GM23338 (cell line): ENCODE data around the gene RFPL2. TPM values are rescaled to one million over a fixed set of nuclear protein-coding genes. Genes with fewer than 3 reads are reported as not detected.
"Not testable (repeated sequence)": the region's sequence is repeated elsewhere in the genome, so short reads cannot be mapped to it uniquely, and the experiment has no call there.

Experiments
- ATAC-seq: fragments of 200-7000 bp; cut with Tn5 transposase; 3 replicates; pipeline ENCODE4 v1.9.1; 2020
- DNase-seq: peaks from one replicate; pipeline ENCODE4 v3.0.0-alpha.2; 2015; ENCODE audit warnings: low spot score
- H2AFZ ChIP-seq: fragments of 200-600 bp; sonication (generic); 2 replicates; pipeline ENCODE4 v1.8.0; 2016; ENCODE audit warnings: antibody characterized with exemption, mild to moderate bottlenecking, moderate library complexity
- H3F3A ChIP-seq: fragments of 200-600 bp; sonication (generic); replicated peaks from 2 replicates; pipeline ENCODE4 v1.8.0; 2017; ENCODE audit warnings: antibody characterized with exemption, mixed run types, low read depth
- H3K27ac ChIP-seq: fragments of 200-600 bp; sonication (generic); 2 replicates; pipeline ENCODE4 v1.6.1; 2016; ENCODE audit warnings: low read depth
- H3K27me3 ChIP-seq: fragments of 200-600 bp; sonication (generic); 2 replicates; pipeline ENCODE4 v1.8.0; 2016; ENCODE audit warnings: mild to moderate bottlenecking, mixed run types, moderate library complexity; ENCODE audit not compliant: insufficient read depth
- H3K36me3 ChIP-seq: fragments of 200-600 bp; sonication (generic); 2 replicates; pipeline ENCODE4 v1.8.0; 2016; ENCODE audit warnings: mild to moderate bottlenecking; ENCODE audit not compliant: insufficient read depth
- H3K4me1 ChIP-seq: fragments of 200-600 bp; sonication (generic); 2 replicates; pipeline ENCODE4 v1.8.0; 2016; ENCODE audit warnings: mild to moderate bottlenecking, moderate library complexity; ENCODE audit not compliant: insufficient read depth
- H3K4me2 ChIP-seq: fragments of 200-600 bp; sonication (generic); 2 replicates; pipeline ENCODE4 v1.7.1; 2017; ENCODE audit warnings: mixed run types
- H3K4me3 ChIP-seq: fragments of 200-600 bp; sonication (generic); 2 replicates; pipeline ENCODE4 v1.6.1; 2016; ENCODE audit warnings: mixed run types
- H3K79me2 ChIP-seq: fragments of 200-600 bp; sonication (generic); replicated peaks from 2 replicates; pipeline ENCODE4 v1.8.0; 2017; ENCODE audit warnings: mild to moderate bottlenecking; ENCODE audit not compliant: insufficient read depth
- H3K9me2 ChIP-seq: fragments of 200-600 bp; sonication (generic); 2 replicates; pipeline ENCODE4 v1.8.0; 2017; ENCODE audit not compliant: insufficient read depth
- H4K20me1 ChIP-seq: fragments of 200-600 bp; sonication (generic); replicated peaks from 2 replicates; pipeline ENCODE4 v1.8.0; 2017; ENCODE audit warnings: mild to moderate bottlenecking; ENCODE audit not compliant: insufficient read depth
- H3K27ac Mint-ChIP-seq: 2 replicates; pipeline ENCODE4 v1.8.0; 2020; ENCODE audit warnings: inconsistent platforms, mild to moderate bottlenecking, moderate library complexity, mixed read lengths
- H3K27me3 Mint-ChIP-seq: 3 replicates; pipeline ENCODE4 v1.8.0; 2022; ENCODE audit warnings: low read depth, mild to moderate bottlenecking, moderate library complexity, mixed read lengths, inconsistent platforms; ENCODE audit not compliant: insufficient read depth, poor library complexity
- H3K36me3 Mint-ChIP-seq: 3 replicates; pipeline ENCODE4 v1.8.0; 2021; ENCODE audit warnings: low read depth, mild to moderate bottlenecking, inconsistent platforms, moderate library complexity, mixed read lengths
- H3K4me1 Mint-ChIP-seq: 3 replicates; pipeline ENCODE4 v1.8.0; 2020; ENCODE audit warnings: mild to moderate bottlenecking, inconsistent platforms, mixed read lengths
- H3K4me3 Mint-ChIP-seq: 3 replicates; pipeline ENCODE4 v1.8.0; 2021; ENCODE audit warnings: moderate library complexity, mild to moderate bottlenecking, inconsistent platforms, mixed read lengths
- H3K9me3 Mint-ChIP-seq: 3 replicates; pipeline ENCODE4 v1.8.0; 2020; ENCODE audit warnings: moderate library complexity, mild to moderate bottlenecking, inconsistent platforms, mixed read lengths
- CREB1 ChIP-seq: fragments of 250-450 bp; sonication (Bioruptor Pico); IDR thresholded peaks from 2 replicates; pipeline ENCODE4 v1.5.0; 2020; ENCODE audit warnings: low read depth, mild to moderate bottlenecking, moderate library complexity
- CTCF ChIP-seq, 2 experiments: fragments of 200-600 bp in 1 of 2; sonication (generic) in 1 of 2; conservative IDR thresholded peaks; 2 replicates each; pipeline versions ENCODE4 v1.5.1 to v1.6.1; 2016 to 2017; ENCODE audit warnings: antibody characterized with exemption in 2 of 2, low read depth in 2 of 2, mild to moderate bottlenecking in 2 of 2, moderate library complexity in 1 of 2
- EZH2phosphoT487 ChIP-seq: fragments of 200-600 bp; sonication (generic); IDR thresholded peaks from one replicate; pipeline ENCODE4 v1.8.1; 2018; ENCODE audit warnings: antibody characterized with exemption; ENCODE audit not compliant: unreplicated experiment
- JUNB ChIP-seq: IDR thresholded peaks from one replicate; pipeline ENCODE4 v1.6.1; 2016; ENCODE audit warnings: antibody characterized with exemption; ENCODE audit not compliant: unreplicated experiment
- REST ChIP-seq: IDR thresholded peaks from one replicate; pipeline ENCODE4 v1.6.1; 2018; ENCODE audit warnings: antibody characterized with exemption; ENCODE audit not compliant: unreplicated experiment
- STAT1 ChIP-seq: IDR thresholded peaks from one replicate; pipeline ENCODE4 v1.6.1; 2016; ENCODE audit warnings: antibody characterized with exemption; ENCODE audit not compliant: unreplicated experiment
- polyA plus RNA-seq: library from polyadenylated mRNA; unstranded; fragments of >200 nt; fragmentation: Nextera tagmentation; extraction: Ambion mirVana; gene quantifications from 2 replicates; pipeline ENCODE4 v1.2.1, GENCODE V29; 2016
- total RNA-seq: library from RNA; depleted of rRNA; stranded (reverse); fragments of >200 nt; shearing (Covaris generic); gene quantifications from 2 replicates; pipeline ENCODE4 v1.2.3, GENCODE V29; 2014

The RFPL2 gene
- total and polyA plus RNA-seq, 2 experiments from 2014 or later, result 0.45 TPM; not detected in 1

- no peak for TF ChIP-seq EZH2phosphoT487
- no peak for TF ChIP-seq CTCF (conservative IDR thresholded peaks at IDR 0.05; ENCODE audit: low read depth in 2 of 2)
- no peak for TF ChIP-seq STAT1
- TF ChIP-seq CREB1 (CRISPR knock-in tag), result no peak
- TF ChIP-seq JUNB, result no peak
- TF ChIP-seq REST, result no peak
These were observed 46.0 kb downstream of the RFPL2 start, which contains the start of gene C22orf42 (continued) for GRCh38 chr22:32158712-32159533.

GRCh38 chr22:32157632-32158031, 47.2 kb downstream of the RFPL2 start:
- not testable (repeated sequence) for H4K20me1 ChIP-seq, H3K27me3 Mint-ChIP-seq, H3K4me1 ChIP-seq, H3K4me3 ChIP-seq, H3K27ac Mint-ChIP-seq, H3K9me3 Mint-ChIP-seq, DNase-seq, H2AFZ ChIP-seq, H3K9me2 ChIP-seq, H3K79me2 ChIP-seq, H3K27ac ChIP-seq, H3K27me3 ChIP-seq, H3K4me2 ChIP-seq, H3K36me3 Mint-ChIP-seq, H3K36me3 ChIP-seq, H3F3A ChIP-seq, H3K4me3 Mint-ChIP-seq
- H3K4me1 Mint-ChIP-seq, result peaks cover 20% of the 10 kb centered on the region
- peak; percentile 60 for ATAC-seq

GRCh38 chr22:32154727-32155126, 50.1 kb downstream of the RFPL2 start:
- peaks cover 29% of the 10 kb centered on the region for H3K4me1 Mint-ChIP-seq
- DNase-seq, H3K79me2 ChIP-seq, H3K4me3 ChIP-seq, H3K27me3 Mint-ChIP-seq, ATAC-seq, H3K36me3 Mint-ChIP-seq, H3K27ac ChIP-seq, H2AFZ ChIP-seq, H3K4me1 ChIP-seq, H3K27ac Mint-ChIP-seq, H3F3A ChIP-seq, H3K36me3 ChIP-seq, H3K9me3 Mint-ChIP-seq, H3K4me3 Mint-ChIP-seq, H3K4me2 ChIP-seq, H3K27me3 ChIP-seq, H4K20me1 ChIP-seq, H3K9me2 ChIP-seq: not testable (repeated sequence)

- H3K9me3 Mint-ChIP-seq, H3K36me3 Mint-ChIP-seq, H2AFZ ChIP-seq, H3K9me2 ChIP-seq, H3K27ac ChIP-seq, H3K27me3 Mint-ChIP-seq, H3K4me1 ChIP-seq, H3F3A ChIP-seq, H3K4me3 ChIP-seq, ATAC-seq, H3K36me3 ChIP-seq, H3K27me3 ChIP-seq, H3K4me3 Mint-ChIP-seq, DNase-seq, H4K20me1 ChIP-seq, H3K79me2 ChIP-seq: not testable (repeated sequence)
- Mint-ChIP-seq H3K27ac (peak overlapping the region; percentile 86), H3K4me1 (peaks cover 30% of the 10 kb centered on the region)
- peak overlapping the region; percentile 49; the same call in 1 of the 2 replicates for H3K4me2 ChIP-seq
These were observed 53.2 kb downstream of the RFPL2 start for GRCh38 chr22:32151641-32152040.

- not testable (repeated sequence) for H3K4me1 ChIP-seq, H3K36me3 Mint-ChIP-seq, H2AFZ ChIP-seq, H4K20me1 ChIP-seq, ATAC-seq, H3K79me2 ChIP-seq, DNase-seq, H3K9me3 Mint-ChIP-seq, H3K9me2 ChIP-seq, H3K27me3 ChIP-seq, H3K4me3 Mint-ChIP-seq, H3F3A ChIP-seq, H3K27ac ChIP-seq, H3K27me3 Mint-ChIP-seq, H3K4me2 ChIP-seq, H3K4me3 ChIP-seq, H3K36me3 ChIP-seq
- Mint-ChIP-seq H3K4me1 (peaks cover 30% of the 10 kb centered on the region), H3K27ac (peak overlapping the region; percentile 51; the same call in 1 of the 2 replicates)
These were observed 54.2 kb downstream of the RFPL2 start for GRCh38 chr22:32150647-32151046.
